22Rv1 (cell line): Measurements from ENCODE around the gene P3H1.

Experiments used
- H3K27ac ChIP-seq: fragments of 450-650 bp; 2 replicates; pipeline ENCODE4 v1.5.1; 2017
- CTCF ChIP-seq: fragments of 450-650 bp; IDR thresholded peaks from 2 replicates; pipeline ENCODE4 v1.5.1; 2017; ENCODE audit warnings: mild to moderate bottlenecking
- ZFX ChIP-seq: fragments of 450-650 bp; IDR thresholded peaks from 2 replicates; pipeline ENCODE4 v1.6.1; 2017; ENCODE audit warnings: antibody characterized with exemption, borderline replicate concordance

Gene P3H1

GRCh38 chr1:42783092-42783491, 16.3 kb upstream of the P3H1 start:
- TF ChIP-seq ZFX (no peak), CTCF (no peak)
- H3K27ac ChIP-seq, result no peak overlapping the region

- TF ChIP-seq CTCF (no peak), ZFX (no peak)
- H3K27ac ChIP-seq, result no peak overlapping the region
Measured at GRCh38 chr1:42780176-42780575, 13.3 kb upstream of the P3H1 start.

GRCh38 chr1:42779725-42780124, 12.9 kb upstream of the P3H1 start:
- no peak for TF ChIP-seq CTCF
- no peak for TF ChIP-seq ZFX
- H3K27ac ChIP-seq, result no peak overlapping the region

- no peak overlapping the region for H3K27ac ChIP-seq
- TF ChIP-seq ZFX (no peak), CTCF (peak; percentile 62)
Measured at GRCh38 chr1:42777852-42778251, 11.0 kb upstream of the P3H1 start.

GRCh38 chr1:42776502-42776901, 9.7 kb upstream of the P3H1 start:
- TF ChIP-seq ZFX, result no peak
- TF ChIP-seq CTCF, result no peak
- no peak overlapping the region for H3K27ac ChIP-seq

- TF ChIP-seq ZFX (no peak), CTCF (no peak)
Measured at GRCh38 chr1:42774928-42775526, 8.2 kb upstream of the P3H1 start.

GRCh38 chr1:42773420-42773819, 6.6 kb upstream of the P3H1 start:
- TF ChIP-seq ZFX, result no peak
- H3K27ac ChIP-seq, result no peak overlapping the region

More at GRCh38 chr1:42774928-42775526, 8.2 kb upstream of the P3H1 start:
- H3K27ac ChIP-seq, result no peak overlapping the region

GRCh38 chr1:42769811-42770210, 3.0 kb upstream of the P3H1 start:
- no peak overlapping the region for H3K27ac ChIP-seq
- TF ChIP-seq ZFX (no peak), CTCF (no peak)
